HG03378 (cell line): ENCODE measurements around the gene RBMY1E.
"Not testable (repeated sequence)": the region's sequence is repeated elsewhere in the genome, so short reads cannot be mapped to it uniquely, and the experiment has no call there.

ENCODE experiments used
- ATAC-seq: cut with Tn5 transposase; IDR thresholded peaks from one replicate; pipeline ENCODE4 v1.9.1; 2021; ENCODE audit warnings: mild to moderate bottlenecking, moderate library complexity; ENCODE audit not compliant: unreplicated experiment

The RBMY1E gene

DNA sequence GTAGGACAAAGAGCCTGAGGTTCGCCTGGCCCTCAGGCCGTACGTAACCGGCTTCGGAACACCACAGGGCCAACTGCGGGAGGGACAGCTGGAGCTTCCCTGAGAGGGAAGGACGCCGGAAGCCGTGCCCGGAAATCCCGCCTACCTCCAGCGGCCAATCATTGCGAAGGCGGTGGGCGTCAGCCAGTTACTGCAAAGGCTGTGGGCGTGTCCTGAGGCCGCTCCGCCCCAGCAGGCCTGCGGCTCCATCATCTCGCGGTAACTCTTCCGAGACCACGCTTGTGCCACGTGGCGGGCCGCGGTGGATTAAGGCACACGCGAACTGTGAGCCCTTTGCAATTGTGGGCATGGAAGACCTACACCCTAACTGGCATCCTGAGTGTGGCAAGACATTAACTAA is at the start of gene RBMY1E:
TSS of gene RBMY1E (minus strand) at position 101 of the 400 bp plus-strand sequence. CDS start 1,978 bp downstream, outside the sequence.
- ATAC-seq, result not testable (repeated sequence)

DNA sequence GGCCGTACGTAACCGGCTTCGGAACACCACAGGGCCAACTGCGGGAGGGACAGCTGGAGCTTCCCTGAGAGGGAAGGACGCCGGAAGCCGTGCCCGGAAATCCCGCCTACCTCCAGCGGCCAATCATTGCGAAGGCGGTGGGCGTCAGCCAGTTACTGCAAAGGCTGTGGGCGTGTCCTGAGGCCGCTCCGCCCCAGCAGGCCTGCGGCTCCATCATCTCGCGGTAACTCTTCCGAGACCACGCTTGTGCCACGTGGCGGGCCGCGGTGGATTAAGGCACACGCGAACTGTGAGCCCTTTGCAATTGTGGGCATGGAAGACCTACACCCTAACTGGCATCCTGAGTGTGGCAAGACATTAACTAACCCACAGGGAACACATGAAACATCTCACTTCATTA is 23.4 kb downstream of the RBMY1E start, which contains the start of gene RBMY1D:
TSS of gene RBMY1D (minus strand) at position 101 of the 400 bp plus-strand sequence. CDS start 2,013 bp downstream, outside the sequence.
- not testable (repeated sequence) for ATAC-seq

GRCh38 chrY:21869407-21870076 is 48.3 kb downstream of the RBMY1E start:
- not testable (repeated sequence) for ATAC-seq
